ENCODE results near the gene ATP8B4. TPM values are rescaled to one million over a fixed set of nuclear protein-coding genes. Genes with fewer than 3 reads are reported as not detected.

ATP8B4 gene
- total and polyA plus RNA-seq, 7 donors = 1.2 to 11.1 (median 4.9) TPM

- no peaks in the 10 kb centered on the region for H3K36me3 ChIP-seq
- DNase-seq = no peak
- H3K4me1 ChIP-seq = peaks cover 0 to 17% (median 14%) of the 10 kb centered on the region in 4 donors
- no peak overlapping the region for H3K27ac ChIP-seq
- TF ChIP-seq, protein P1, sequence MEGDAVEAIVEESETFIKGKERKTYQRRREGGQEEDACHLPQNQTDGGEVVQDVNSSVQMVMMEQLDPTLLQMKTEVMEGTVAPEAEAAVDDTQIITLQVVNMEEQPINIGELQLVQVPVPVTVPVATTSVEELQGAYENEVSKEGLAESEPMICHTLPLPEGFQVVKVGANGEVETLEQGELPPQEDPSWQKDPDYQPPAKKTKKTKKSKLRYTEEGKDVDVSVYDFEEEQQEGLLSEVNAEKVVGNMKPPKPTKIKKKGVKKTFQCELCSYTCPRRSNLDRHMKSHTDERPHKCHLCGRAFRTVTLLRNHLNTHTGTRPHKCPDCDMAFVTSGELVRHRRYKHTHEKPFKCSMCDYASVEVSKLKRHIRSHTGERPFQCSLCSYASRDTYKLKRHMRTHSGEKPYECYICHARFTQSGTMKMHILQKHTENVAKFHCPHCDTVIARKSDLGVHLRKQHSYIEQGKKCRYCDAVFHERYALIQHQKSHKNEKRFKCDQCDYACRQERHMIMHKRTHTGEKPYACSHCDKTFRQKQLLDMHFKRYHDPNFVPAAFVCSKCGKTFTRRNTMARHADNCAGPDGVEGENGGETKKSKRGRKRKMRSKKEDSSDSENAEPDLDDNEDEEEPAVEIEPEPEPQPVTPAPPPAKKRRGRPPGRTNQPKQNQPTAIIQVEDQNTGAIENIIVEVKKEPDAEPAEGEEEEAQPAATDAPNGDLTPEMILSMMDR (IDR thresholded peaks at IDR 0.05) = no peak
- TF ChIP-seq POLR2A (IDR thresholded peaks at IDR 0.05) = no peak
- no peak for TF ChIP-seq EP300 (IDR thresholded peaks at IDR 0.05)
- TF ChIP-seq POLR2AphosphoS5 (IDR thresholded peaks at IDR 0.05) = no peak
- WGBS, 2 donors = 85 to 87% methylated on average over 1 of the region's 1 CpG
- no peak overlapping the region for H3K4me3 ChIP-seq
- intact Hi-C loops (cut with DNase I) = no loop called here
- H3K9me3 ChIP-seq = no peaks in the 10 kb centered on the region
- H3K27me3 ChIP-seq = no peaks in the 10 kb centered on the region
Observed at GRCh38 chr15:49814709-49815108, 304.3 kb downstream of the ATP8B4 start.

DNA sequence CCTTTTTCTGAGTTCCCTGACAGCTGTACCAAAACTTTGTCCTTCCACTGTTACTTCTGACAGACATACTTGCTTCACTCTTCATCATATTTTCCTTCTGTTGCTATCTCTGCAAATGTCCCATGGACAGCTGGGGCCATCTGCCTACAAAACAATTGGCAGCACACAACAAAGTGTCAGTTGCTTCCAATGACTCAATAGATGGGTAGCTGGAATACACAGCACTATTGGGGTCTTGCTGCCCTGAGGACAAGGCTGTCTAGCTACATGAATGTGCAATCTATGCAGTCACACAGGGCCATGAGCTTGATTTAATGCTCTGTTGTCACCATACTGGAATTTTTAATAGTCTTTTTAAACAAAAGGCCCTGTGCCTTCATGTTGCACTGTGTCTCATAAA lies 305.4 kb downstream of the ATP8B4 start:
- TF ChIP-seq POLR2A (IDR thresholded peaks at IDR 0.05) = no peak
- TF ChIP-seq, protein P1 (IDR thresholded peaks at IDR 0.05) = no peak
- TF ChIP-seq EP300 (IDR thresholded peaks at IDR 0.05) = no peak
- TF ChIP-seq POLR2AphosphoS5 (IDR thresholded peaks at IDR 0.05) = no peak
- Histone ChIP-seq H3K27me3 (no peaks in the 10 kb centered on the region), H3K27ac (no peak overlapping the region)

GRCh38 chr15:49810720-49811119 lies 308.3 kb downstream of the ATP8B4 start:
- H3K4me1 ChIP-seq = peaks cover 0 to 12% (median 6%) of the 10 kb centered on the region in 4 donors
- H3K27me3 ChIP-seq = no peaks in the 10 kb centered on the region
- H3K27ac ChIP-seq = peak overlapping the region in 1 of 4 donors; percentile 45
- TF ChIP-seq EP300 (IDR thresholded peaks at IDR 0.05) (no peak), POLR2AphosphoS5 (IDR thresholded peaks at IDR 0.05) (no peak), POLR2A (IDR thresholded peaks at IDR 0.05) (no peak)
- TF ChIP-seq, protein P1 (IDR thresholded peaks at IDR 0.05) = no peak
- no peak overlapping the region for H3K4me3 ChIP-seq
- DNase-seq = no peak
- no peaks in the 10 kb centered on the region for H3K36me3 ChIP-seq
- H3K9me3 ChIP-seq = no peaks in the 10 kb centered on the region
- intact Hi-C loops (cut with DNase I) = no loop called here

More for the DNA sequence above, 305.4 kb downstream of the ATP8B4 start:
- Histone ChIP-seq H3K36me3 (no peaks in the 10 kb centered on the region), H3K4me1 (peaks cover 0 to 17% (median 14%) of the 10 kb centered on the region in 4 donors), H3K9me3 (no peaks in the 10 kb centered on the region), H3K4me3 (no peak overlapping the region)
- intact Hi-C loops (cut with DNase I) = no loop called here
- DNase-seq = no peak

DNA sequence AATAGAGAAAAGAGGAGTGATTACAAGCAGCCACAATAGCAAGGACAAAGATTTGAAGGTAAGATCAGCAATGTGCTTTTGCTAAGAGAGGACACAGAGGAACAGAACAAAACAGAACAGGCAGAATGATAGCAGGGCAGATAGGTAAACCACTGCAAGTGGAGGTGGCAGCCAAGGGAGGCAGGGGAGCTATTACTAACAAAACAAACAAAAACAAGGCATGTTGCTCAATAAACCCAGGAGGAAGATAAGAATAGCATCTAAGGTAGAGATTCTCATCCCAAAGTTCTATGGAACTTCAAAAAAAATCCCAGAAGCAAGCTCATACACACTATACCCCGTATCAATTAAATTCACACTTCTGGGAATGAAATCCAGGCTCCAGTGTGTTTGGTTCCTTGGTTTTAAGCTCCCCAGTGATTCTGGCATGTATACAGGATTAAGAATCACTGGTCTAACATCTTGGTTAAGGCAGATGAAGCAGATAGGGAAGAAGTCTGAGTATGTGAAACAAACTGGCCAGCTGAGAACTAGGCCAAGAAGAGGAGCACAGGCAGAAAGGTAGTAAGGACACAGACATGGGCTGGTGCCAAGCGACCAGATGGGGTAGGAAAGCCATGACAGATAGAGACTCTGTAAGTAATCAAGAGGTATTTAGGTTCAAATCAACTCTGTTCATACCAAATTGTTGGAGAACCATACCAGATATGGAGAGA lies 309.0 kb downstream of the ATP8B4 start:
- Histone ChIP-seq H3K9me3 (no peaks in the 10 kb centered on the region), H3K4me1 (peaks cover 0 to 12% (median 1%) of the 10 kb centered on the region in 4 donors), H3K36me3 (no peaks in the 10 kb centered on the region), H3K4me3 (no peak overlapping the region), H3K27me3 (no peaks in the 10 kb centered on the region), H3K27ac (peak overlapping the region in 1 of 4 donors; percentile 45)
- WGBS, 2 donors = 85 to 86% methylated on average over 2 of the region's 2 CpGs
- intact Hi-C loops (cut with DNase I) = loop anchor here (10.0 kb wide), 1 partner anchor 65 kb away; no protein-coding TSS in a partner anchor
- TF ChIP-seq EP300 (IDR thresholded peaks at IDR 0.05) = no peak
- TF ChIP-seq, protein P1 (IDR thresholded peaks at IDR 0.05) = no peak
- no peak for TF ChIP-seq POLR2A (IDR thresholded peaks at IDR 0.05)
- TF ChIP-seq POLR2AphosphoS5 (IDR thresholded peaks at IDR 0.05) = no peak
- no peak for DNase-seq

All from sigmoid colon (tissue), 7 donors.